SH-SY5Y (cell line): ENCODE data around the gene SLC39A11.

Source experiments
- GATA2 ChIP-seq: IDR thresholded peaks from 2 replicates; pipeline ENCODE4 v1.6.1; 2011; ENCODE audit warnings: mild to moderate bottlenecking, low read depth, low read length
- GATA3 ChIP-seq: IDR thresholded peaks from 2 replicates; pipeline ENCODE4 v1.6.1; 2011; ENCODE audit warnings: low read depth, mild to moderate bottlenecking, low read length, moderate library complexity

SLC39A11 gene

GRCh38 chr17:73093286-73093685, 798 bp upstream of the SLC39A11 start:
- TF ChIP-seq GATA2 (no peak), GATA3 (no peak)

- TF ChIP-seq GATA2 (no peak), GATA3 (no peak)
These were observed 542 bp downstream of the SLC39A11 start for GRCh38 chr17:73091770-73092522.

DNA sequence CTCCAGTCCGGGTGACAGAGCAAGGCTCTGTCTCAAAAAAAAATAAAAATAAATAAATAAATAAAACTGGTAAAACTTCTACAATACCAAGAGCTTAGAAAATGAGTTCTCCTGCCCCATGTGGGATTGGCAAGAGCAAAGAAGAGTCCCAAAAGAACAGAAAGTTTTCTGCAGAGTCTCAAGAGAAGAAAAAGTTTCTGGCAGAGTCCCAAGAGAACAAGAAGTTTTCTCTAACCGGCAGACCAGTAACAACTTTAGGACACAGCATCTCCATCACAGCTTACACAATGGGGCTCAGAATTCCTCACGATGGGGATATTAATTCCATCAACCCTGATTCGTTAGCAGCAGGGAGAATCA, 1.1 kb downstream of the SLC39A11 start:
- TF ChIP-seq GATA2 (no peak), GATA3 (no peak)

DNA sequence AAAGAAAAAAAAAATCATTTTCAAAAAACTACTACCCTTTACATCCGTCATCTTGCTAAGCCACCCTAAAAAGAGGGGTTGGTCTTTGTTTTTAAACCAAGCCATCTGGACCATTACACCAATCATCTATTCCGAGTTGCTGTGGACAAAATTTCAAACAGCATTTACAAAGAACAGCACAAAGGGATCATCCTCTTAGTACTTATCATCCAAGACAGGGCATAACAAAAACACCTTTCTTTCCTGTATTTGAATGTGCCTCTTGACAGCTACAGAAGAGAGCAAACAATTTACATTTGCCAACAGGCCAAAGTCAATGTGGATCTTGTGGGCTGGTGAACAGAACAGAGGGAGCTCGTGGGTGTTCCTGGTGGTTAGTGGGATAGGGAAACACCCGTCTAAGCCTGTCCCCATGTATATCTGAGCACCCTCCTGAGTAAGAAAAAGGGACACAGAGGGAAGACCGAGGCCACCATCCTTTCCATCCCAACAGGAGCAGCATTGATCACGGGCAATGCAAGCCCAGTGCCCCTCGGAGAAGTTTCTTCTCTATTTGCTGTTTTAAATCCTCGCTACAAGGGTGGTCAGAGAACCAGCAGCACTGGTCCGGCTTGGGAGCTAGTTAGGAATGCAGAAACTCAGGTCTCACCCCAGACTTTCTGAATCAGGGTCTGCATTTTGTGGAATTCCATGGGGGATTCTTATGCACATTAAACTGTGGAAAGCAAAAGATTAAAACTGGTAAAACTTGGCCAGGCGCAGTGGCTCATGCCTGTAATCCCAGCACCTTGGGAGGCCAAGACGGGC, 1.9 kb downstream of the SLC39A11 start:
- TF ChIP-seq GATA2: no peak
- TF ChIP-seq GATA3: no peak

DNA sequence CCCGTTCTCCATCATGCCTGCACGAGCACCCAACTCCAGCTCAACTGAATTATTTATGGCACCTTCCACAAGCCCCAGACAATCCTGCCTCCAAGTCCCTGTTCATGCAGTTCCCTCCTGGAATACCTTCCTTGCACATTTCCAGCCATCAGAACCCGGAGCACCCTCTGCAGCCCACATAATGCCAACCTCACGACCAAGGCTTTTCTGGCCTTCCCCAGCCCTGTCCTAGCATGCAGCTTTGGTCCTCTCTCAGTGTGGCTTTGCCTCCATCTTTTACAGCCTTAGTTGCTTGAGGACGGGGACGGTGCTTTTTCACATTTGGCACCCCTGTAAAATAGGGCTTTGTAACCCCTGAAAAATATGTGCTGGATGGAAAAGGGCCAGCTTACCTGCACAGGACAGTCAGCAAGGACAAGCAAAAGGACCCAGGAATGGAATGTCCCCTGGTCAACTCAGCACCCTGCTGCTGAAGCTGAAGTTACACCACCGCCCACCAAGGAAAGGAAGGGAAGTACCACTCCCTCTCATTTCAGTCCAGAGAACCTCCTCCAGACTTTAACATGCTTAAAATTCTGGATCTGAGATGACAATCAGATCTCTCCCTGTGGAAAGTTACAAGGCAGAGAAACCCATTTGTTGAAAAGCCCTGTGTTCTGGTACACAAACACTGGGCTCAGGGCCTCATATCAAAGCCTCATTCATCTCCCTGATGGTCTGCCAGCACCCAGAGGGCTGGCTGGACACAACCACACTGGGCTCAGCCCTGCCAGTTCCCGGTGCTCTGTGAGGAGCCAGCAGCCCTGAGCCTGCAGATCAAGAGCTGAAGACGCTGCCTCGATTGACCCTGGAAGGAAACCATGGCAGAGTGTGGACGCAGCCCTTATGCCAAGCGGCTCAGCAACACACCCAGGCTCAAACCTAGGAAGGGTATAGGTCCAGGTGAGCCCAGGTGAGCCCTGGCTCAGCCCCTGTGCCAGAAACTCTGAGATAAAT, 2.9 kb downstream of the SLC39A11 start:
- TF ChIP-seq GATA3 (no peak), GATA2 (no peak)

DNA sequence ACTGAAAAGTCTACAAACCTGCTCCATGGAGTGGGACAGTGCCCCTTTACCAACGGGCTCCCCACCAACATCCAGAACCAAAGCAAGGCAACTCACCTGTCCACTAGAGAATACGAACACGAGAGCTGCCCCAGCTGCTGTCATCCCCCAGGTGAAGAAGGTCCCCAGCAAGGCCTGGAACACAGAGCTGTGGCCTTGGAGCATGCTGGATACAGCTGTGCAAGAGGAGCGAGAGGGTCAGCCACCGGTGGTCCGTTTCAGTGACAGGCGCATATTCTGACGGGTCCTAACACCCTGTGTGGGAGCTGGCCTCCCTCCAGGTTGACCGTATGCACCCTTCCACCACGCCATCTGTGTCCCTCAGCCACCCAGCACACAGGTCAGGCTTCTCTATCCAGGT, 3.9 kb downstream of the SLC39A11 start:
- TF ChIP-seq GATA3 (no peak), GATA2 (no peak)

DNA sequence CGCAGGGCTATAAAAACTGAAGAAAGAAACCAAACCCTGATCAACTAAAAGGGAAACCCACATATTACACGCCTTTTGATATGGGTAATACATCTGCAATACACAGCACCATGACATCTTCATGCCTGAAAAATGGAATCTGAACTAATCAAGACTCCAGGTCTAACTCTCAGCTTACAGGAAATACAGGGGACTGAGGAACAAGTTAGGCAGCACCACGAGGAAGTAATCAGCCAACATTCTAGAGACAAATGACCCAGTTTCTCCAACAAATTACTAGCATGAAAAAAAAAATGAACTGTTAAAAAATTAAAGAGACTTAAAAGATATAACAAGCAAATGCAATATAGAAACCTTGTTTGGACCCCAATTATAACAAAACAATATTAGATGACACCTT, 9.1 kb downstream of the SLC39A11 start:
- TF ChIP-seq GATA3 (no peak), GATA2 (no peak)

DNA sequence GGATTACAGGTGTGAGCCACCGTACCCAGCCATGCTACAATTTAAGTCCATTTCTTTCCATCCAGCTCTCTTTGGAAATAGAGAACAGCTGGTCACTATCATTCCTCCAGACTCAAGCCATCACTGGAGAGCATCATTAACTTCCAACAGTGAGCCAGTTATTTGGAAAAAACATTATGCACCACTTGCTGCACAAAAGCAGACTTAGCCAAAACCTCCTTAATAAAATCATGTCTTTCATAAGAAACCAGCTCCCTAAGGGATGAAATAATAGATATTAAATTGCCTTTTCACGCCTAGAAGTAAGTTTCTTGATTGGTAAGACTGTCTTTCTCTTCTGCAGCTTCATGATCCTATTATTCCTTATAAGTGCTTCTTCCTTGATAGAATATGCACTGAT, 17.9 kb downstream of the SLC39A11 start:
- TF ChIP-seq GATA2 (no peak), GATA3 (no peak)

DNA sequence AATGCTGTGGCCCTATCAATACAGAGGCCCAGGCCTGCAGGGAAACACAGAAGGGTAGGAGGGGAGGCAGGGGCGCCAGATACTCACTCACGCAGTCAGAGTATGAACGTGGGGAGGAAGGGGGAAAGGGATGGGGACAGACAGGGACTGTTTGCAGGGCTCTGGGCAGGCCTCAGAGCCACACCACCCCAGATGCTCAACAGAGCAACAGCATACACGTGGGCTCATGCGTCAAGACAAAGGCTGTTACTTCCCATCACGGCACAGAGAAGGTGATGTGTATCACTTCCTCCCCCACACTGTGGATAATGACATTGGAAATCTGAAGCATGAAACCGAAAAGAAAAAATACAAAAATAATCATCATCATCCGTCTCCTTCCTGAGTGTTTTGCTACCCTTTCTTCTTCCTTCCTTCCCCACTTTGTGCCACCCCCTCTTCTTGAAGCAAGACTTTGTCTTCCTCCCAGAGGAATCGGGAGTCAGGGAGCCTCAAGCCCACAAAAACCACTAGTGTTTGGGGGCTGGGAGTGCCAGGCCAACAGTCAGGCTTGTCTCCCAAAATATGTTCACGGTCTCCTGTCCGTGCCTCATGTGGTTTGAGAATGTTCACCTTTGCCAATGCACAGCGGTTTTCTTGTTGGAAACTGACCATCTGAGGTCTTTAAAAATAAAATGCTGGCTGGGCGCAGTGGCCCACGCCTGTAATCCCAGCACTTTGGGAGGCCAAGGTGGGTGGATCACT, 20.1 kb downstream of the SLC39A11 start:
- TF ChIP-seq GATA2: no peak

DNA sequence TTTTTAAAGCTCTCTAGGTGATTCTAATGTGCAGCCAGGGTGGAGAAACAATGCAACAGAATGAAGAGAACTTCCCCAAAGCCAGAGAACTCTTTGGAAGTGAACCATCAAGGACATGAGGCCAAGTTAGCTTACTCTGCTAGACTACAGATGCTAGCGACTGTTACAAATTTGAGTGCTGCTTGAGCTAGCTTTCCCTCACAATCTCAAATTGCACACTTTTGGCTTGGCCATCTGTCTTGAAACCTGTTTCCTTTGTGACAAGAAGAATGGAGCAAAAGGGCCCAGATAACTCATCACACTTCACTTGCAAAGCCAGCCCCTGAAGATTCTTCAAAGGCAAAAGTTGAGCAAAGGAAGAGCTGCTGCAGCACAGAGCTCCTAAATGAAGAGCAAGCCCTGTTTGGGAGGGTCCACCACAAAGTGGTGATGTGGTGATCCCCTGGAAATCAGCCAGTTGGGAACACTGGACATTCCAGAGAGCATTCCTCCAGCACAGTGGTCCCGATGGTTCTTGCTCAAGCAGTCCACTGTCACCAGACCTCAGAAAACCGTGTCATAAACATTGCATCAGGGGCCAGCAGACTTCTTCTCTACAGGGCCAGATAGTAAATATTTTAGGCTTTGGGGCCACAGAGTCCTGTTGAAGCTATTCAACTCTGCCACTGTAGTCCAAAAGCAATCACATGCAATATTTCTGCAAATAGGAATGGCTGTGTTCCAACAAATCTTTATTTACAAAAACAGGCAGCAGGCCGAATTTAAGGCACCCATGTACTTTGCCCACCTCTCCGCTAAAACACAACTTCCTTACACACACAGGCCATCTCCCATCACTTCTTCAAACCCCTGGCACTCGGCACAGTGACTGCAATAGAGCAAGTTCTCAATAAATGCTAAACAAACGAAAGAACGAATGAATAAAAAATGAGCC, 21.2 kb downstream of the SLC39A11 start:
- TF ChIP-seq GATA3 (no peak), GATA2 (no peak)

DNA sequence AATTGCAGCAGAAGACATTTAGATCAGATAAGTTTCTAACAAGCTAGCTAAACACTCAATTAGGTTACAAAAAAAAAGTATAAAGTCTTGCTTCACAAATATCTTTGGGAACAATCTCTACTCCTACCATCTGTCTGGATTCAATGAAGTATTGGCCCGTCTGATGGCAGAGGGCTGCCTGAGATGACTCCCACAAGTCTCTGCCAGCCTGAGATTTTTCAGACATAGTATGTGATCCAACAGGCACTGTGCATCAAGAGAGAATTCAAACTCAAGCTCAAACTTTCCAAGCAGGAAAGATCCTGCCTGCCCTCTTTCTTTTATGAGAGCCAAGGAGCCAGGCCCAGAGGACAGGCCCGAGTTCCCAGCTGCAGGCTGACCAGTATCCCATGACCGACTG, 22.6 kb downstream of the SLC39A11 start:
- TF ChIP-seq GATA2: no peak
- no peak for TF ChIP-seq GATA3

GRCh38 chr17:73069164-73069770, 23.2 kb downstream of the SLC39A11 start:
- TF ChIP-seq GATA2 (no peak), GATA3 (no peak)
